ENCODE data around the gene DLX2.

The DLX2 gene

GRCh38 chr2:172050479-172051125 is 52.1 kb downstream of the DLX2 start:
- no peak for TF ChIP-seq CTCF (IDR thresholded peaks at IDR 0.05; ENCODE audit: control insufficient read depth, insufficient read depth, low read depth, low read length, missing control alignments)
- DNase-seq (ENCODE audit: low read depth): no peak
- H3K4me3 ChIP-seq (ENCODE audit: control insufficient read depth, low read depth, low read length): no peak overlapping the region

GRCh38 chr2:172049567-172050120 is 53.1 kb downstream of the DLX2 start:
- no peak for TF ChIP-seq CTCF (IDR thresholded peaks at IDR 0.05; ENCODE audit: control insufficient read depth, insufficient read depth, low read depth, low read length, missing control alignments)
- H3K4me3 ChIP-seq (ENCODE audit: control insufficient read depth, low read depth, low read length): no peak overlapping the region
- no peak for DNase-seq (ENCODE audit: low read depth)
